Endodermal cell (in vitro differentiated cells): ENCODE results near the gene ARL6IP4. TPM values are rescaled to one million over a fixed set of nuclear protein-coding genes. Genes with fewer than 3 reads are reported as not detected.
"Not testable (repeated sequence)": the region's sequence is repeated elsewhere in the genome, so short reads cannot be mapped to it uniquely, and the experiment has no call there.

Source experiments
- DNase-seq: peaks from one replicate; pipeline ENCODE4 v3.0.0-alpha.2; 2017
- H3K27ac ChIP-seq: 2 replicates; pipeline ENCODE4 v1.5.1; 2013; ENCODE audit warnings: mild to moderate bottlenecking, low read depth, low read length, moderate library complexity
- H3K27me3 ChIP-seq: 2 replicates; pipeline ENCODE4 v1.6.1; 2013; ENCODE audit warnings: mild to moderate bottlenecking, low read length, moderate library complexity; ENCODE audit not compliant: insufficient read depth, control insufficient read depth, poor library complexity, severe bottlenecking
- H3K36me3 ChIP-seq: 2 replicates; pipeline ENCODE4 v1.7.0; 2013; ENCODE audit warnings: mild to moderate bottlenecking, low read length, moderate library complexity; ENCODE audit not compliant: control insufficient read depth, insufficient read depth
- H3K4me1 ChIP-seq: one replicate; pipeline ENCODE4 v1.7.0; 2013; ENCODE audit warnings: low read length; ENCODE audit not compliant: control insufficient read depth, insufficient read depth
- H3K4me3 ChIP-seq: 2 replicates; pipeline ENCODE4 v1.5.1; 2013; ENCODE audit warnings: mild to moderate bottlenecking, low read length, moderate library complexity
- H3K9ac ChIP-seq: 2 replicates; pipeline ENCODE4 v1.6.1; 2013; ENCODE audit warnings: mild to moderate bottlenecking, low read length, moderate library complexity; ENCODE audit not compliant: poor library complexity, severe bottlenecking; ENCODE audit errors: extremely low read depth
- H3K9me3 ChIP-seq: 2 replicates; pipeline ENCODE4 v1.6.1; 2013; ENCODE audit warnings: mild to moderate bottlenecking, low read length, moderate library complexity; ENCODE audit not compliant: control insufficient read depth
- H3K27ac Mint-ChIP-seq: 2 replicates; pipeline ENCODE4 v1.8.0; 2020; ENCODE audit warnings: mixed read lengths
- H3K27me3 Mint-ChIP-seq: 2 replicates; pipeline ENCODE4 v1.8.0; 2021; ENCODE audit warnings: mild to moderate bottlenecking, mixed read lengths; ENCODE audit not compliant: insufficient read depth
- H3K36me3 Mint-ChIP-seq: 2 replicates; pipeline ENCODE4 v1.8.0; 2020; ENCODE audit warnings: low read depth, mixed read lengths
- H3K4me1 Mint-ChIP-seq: 2 replicates; pipeline ENCODE4 v1.8.0; 2020; ENCODE audit warnings: mixed read lengths
- H3K4me3 Mint-ChIP-seq: 2 replicates; pipeline ENCODE4 v1.8.0; 2020; ENCODE audit warnings: mild to moderate bottlenecking, moderate library complexity, mixed read lengths
- H3K9me3 Mint-ChIP-seq: 2 replicates; pipeline ENCODE4 v1.8.0; 2020; ENCODE audit warnings: mild to moderate bottlenecking, mixed read lengths
- WGBS, 2 experiments: methylation state at CpG; one replicate each; pipeline versions ENCODE4 v1.1.5 to v1.1.7; 2013; ENCODE audit warnings: missing lambda C conversion rate in 2 of 2, mixed read lengths in 1 of 2; ENCODE audit not compliant: insufficient coverage in 1 of 2, insufficient read length in 1 of 2; 5-methylcytosine and 5-hydroxymethylcytosine counted together
- total RNA-seq, 2 donors: library from RNA; stranded (reverse); fragmentation: NEBNext Ultra II Directional in 1 of 2; extraction: Animal tissue kit (Norgen Biotek cat#: 25700) in 1 of 2; gene quantifications; 2 replicates in 1 of 2; 3 replicates in 1 of 2; pipeline ENCODE4 v1.2.1, GENCODE V29; 2021
- TF ChIP-seq, protein P1 (sequence below): fragments of 200-600 bp; sonication (generic); conservative IDR thresholded peaks from 2 replicates; pipeline ENCODE4 v1.5.0; 2021; ENCODE audit warnings: antibody characterized with exemption, mild to moderate bottlenecking

The ARL6IP4 gene
- total RNA-seq, 2 donors from 2014 or later = 136 to 149 TPM

DNA sequence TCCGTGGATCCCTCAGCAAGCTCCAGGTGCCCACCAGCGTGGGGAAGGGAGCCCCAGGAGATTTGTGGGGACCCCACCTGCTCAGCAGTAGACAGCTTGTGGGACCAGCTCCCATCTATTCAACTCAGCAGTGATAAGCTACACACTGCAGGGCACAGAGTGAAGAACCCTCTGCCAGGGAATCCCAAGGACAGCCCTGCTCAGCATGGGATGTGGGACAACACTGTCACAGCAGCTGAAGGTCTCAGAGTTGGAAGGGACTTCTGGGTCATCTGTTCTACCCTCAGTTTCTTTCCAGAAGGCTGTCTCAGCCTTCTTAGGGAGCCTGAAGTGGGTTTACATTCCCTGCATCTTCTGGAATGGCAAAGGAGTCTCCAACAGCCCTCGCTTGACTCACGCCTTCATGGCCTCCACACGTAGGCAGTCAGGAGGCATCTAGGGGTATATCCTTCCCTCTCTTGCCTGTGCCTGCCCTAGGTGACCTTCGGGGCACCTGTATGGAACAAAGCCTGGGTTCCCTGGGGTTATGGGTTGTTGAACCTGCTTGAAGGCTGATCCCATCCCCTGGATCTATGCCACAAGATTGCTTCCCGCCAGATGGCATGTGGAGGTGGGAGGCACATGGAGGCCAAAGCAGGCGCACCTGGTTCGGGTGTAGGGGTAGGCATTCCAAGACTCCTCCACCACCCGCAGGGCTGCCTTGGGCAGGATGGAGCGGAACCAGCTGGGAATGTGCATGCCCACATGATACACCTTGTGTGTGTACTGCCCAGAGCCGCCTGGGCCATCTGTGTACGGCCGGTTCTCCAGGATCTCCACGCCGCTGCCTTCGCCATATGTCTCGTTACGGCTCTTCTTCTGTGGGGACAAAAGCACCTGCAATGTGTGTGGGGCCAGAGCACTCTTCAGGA is 33.0 kb downstream of the ARL6IP4 start:
- no peaks in the 10 kb centered on the region for H3K9me3 ChIP-seq
- Mint-ChIP-seq H3K27me3 (no peaks in the 10 kb centered on the region), H3K9me3 (no peaks in the 10 kb centered on the region), H3K27ac (no peak overlapping the region), H3K4me3 (no peak overlapping the region), H3K4me1 (peaks cover 2% of the 10 kb centered on the region), H3K36me3 (peaks cover 6% of the 10 kb centered on the region)
- no peaks in the 10 kb centered on the region for H3K36me3 ChIP-seq
- H3K4me3 ChIP-seq = no peak overlapping the region
- WGBS, 2 experiments = 94 to 95% methylated on average over 16 to 19 of the region's 19 CpGs
- TF ChIP-seq, protein P1, sequence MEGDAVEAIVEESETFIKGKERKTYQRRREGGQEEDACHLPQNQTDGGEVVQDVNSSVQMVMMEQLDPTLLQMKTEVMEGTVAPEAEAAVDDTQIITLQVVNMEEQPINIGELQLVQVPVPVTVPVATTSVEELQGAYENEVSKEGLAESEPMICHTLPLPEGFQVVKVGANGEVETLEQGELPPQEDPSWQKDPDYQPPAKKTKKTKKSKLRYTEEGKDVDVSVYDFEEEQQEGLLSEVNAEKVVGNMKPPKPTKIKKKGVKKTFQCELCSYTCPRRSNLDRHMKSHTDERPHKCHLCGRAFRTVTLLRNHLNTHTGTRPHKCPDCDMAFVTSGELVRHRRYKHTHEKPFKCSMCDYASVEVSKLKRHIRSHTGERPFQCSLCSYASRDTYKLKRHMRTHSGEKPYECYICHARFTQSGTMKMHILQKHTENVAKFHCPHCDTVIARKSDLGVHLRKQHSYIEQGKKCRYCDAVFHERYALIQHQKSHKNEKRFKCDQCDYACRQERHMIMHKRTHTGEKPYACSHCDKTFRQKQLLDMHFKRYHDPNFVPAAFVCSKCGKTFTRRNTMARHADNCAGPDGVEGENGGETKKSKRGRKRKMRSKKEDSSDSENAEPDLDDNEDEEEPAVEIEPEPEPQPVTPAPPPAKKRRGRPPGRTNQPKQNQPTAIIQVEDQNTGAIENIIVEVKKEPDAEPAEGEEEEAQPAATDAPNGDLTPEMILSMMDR = no peak
- DNase-seq = no peak
- no peak overlapping the region for H3K27ac ChIP-seq
- no peak overlapping the region for H3K9ac ChIP-seq
- H3K4me1 ChIP-seq = no peaks in the 10 kb centered on the region
- no peaks in the 10 kb centered on the region for H3K27me3 ChIP-seq

DNA sequence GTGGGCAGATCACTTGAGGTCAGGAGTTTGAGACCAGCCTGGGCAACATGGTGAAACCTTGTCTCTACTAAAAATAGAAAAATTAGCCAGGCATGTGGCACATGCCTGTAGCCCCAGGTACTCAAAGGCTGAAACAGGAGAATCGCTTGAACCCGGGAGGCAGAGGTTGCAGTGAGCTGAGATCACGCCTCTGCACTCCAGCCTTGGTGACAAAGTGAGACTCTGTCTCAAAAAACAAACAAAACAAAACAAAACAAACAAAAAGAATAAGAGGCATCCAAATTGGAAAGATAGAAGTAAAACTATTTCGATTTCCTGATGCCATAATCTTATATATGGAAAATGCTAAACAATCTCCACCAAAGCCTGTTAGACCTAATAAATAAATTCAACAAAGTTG is 34.0 kb downstream of the ARL6IP4 start:
- H3K9me3 ChIP-seq, H3K4me3 Mint-ChIP-seq, H3K9me3 Mint-ChIP-seq, DNase-seq, H3K27me3 Mint-ChIP-seq, H3K9ac ChIP-seq, H3K27me3 ChIP-seq, H3K36me3 ChIP-seq, H3K4me1 Mint-ChIP-seq, H3K36me3 Mint-ChIP-seq, H3K4me1 ChIP-seq, H3K4me3 ChIP-seq, H3K27ac Mint-ChIP-seq, H3K27ac ChIP-seq: not testable (repeated sequence)
- 89 to 97% methylated on average over 4 of the region's 4 CpGs for WGBS, 2 experiments

DNA sequence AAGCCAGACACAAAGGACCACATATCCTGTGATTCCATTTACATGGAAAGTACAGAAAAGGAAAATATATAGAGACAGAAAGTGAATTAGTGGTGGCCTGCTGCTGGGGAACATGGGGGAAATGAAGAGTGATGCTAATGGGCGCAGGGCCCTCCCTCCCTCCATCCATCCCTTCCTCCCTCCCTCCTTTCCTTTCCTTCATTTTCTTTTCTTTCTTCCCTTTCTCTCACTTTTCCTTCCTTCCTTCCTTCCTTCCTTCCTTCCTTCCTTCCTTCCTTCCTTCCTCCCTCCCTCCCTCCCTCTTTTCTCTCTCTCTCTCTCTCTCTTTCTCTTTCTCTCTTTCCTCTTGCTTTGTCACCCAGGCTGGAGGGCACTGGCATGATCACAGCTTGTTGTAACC is 37.3 kb downstream of the ARL6IP4 start:
- Mint-ChIP-seq H3K27me3 (no peaks in the 10 kb centered on the region), H3K27ac (no peak overlapping the region), H3K36me3 (peaks cover 6% of the 10 kb centered on the region), H3K4me3 (no peak overlapping the region), H3K9me3 (no peaks in the 10 kb centered on the region), H3K4me1 (peaks cover 10% of the 10 kb centered on the region)
- WGBS, 2 experiments = 100% methylated on average over 1 of the region's 1 CpG
- DNase-seq = no peak
- H3K9ac ChIP-seq = no peak overlapping the region
- H3K4me1 ChIP-seq = no peaks in the 10 kb centered on the region
- TF ChIP-seq, protein P1 = no peak
- no peaks in the 10 kb centered on the region for H3K9me3 ChIP-seq
- no peak overlapping the region for H3K4me3 ChIP-seq
- H3K27ac ChIP-seq = no peak overlapping the region
- no peaks in the 10 kb centered on the region for H3K36me3 ChIP-seq
- no peaks in the 10 kb centered on the region for H3K27me3 ChIP-seq
